Activated naive CD8-positive, alpha-beta T cell treated with anti-CD3 and anti-CD28 coated beads for 36 hours (primary cell): ENCODE data around the gene CTNNA3. TPM values are rescaled to one million over a fixed set of nuclear protein-coding genes. Genes with fewer than 3 reads are reported as not detected.

Experiments used
- DNase-seq: peaks from one replicate; pipeline ENCODE4 v3.0.0; 2021
- H3K27ac Mint-ChIP-seq: one replicate; pipeline ENCODE4 v1.8.0; 2022; ENCODE audit warnings: mild to moderate bottlenecking, moderate library complexity, mixed read lengths
- H3K27me3 Mint-ChIP-seq: one replicate; pipeline ENCODE4 v1.8.0; 2022; ENCODE audit warnings: mild to moderate bottlenecking, mixed read lengths
- H3K36me3 Mint-ChIP-seq: one replicate; pipeline ENCODE4 v1.8.0; 2021; ENCODE audit warnings: mild to moderate bottlenecking, mixed read lengths
- H3K4me1 Mint-ChIP-seq: one replicate; pipeline ENCODE4 v1.8.0; 2021; ENCODE audit warnings: mixed read lengths
- H3K4me3 Mint-ChIP-seq: one replicate; pipeline ENCODE4 v1.8.0; 2022; ENCODE audit warnings: mild to moderate bottlenecking, moderate library complexity, mixed read lengths
- H3K9me3 Mint-ChIP-seq: one replicate; pipeline ENCODE4 v1.8.0; 2022; ENCODE audit warnings: mixed read lengths
- total RNA-seq, 2 experiments: library from RNA; stranded (reverse); gene quantifications; one replicate each; pipeline ENCODE4 v1.2.3, GENCODE V29; 2021

CTNNA3 gene
- total RNA-seq, 2 experiments from 2014 or later: not detected

DNA sequence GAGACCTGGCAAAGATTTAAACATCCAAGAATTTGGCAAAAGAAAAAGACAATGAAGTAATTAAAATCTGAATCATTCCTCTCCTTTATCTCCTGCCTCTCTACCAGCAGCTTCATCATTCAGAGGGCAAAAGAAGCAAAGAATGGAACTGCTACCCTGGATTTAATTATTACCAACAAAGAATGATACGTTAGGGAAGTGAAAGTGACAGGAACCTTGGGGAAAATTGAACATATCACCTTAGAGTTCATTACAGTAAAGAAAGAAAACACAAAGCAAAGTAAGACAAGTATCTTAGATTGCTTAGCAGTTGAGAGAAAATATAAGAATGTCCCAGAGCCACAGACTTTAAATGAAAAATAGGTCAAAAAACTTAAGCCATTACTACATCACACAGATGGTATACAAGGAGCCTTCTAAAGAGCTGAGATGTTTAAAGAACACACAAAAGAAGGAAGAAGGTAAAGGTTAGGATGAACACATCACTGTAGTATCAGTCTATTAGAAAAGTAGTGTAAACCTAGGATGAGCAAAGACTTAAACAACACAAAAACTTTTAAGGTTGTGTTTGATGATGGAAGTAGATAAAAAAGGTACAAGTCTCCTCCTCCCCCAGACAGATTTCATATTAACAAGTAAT is 17.5 kb downstream of the CTNNA3 start:
- no peaks in the 10 kb centered on the region for H3K36me3 Mint-ChIP-seq
- no peak overlapping the region for H3K4me3 Mint-ChIP-seq
- no peaks in the 10 kb centered on the region for H3K4me1 Mint-ChIP-seq
- no peak overlapping the region for H3K27ac Mint-ChIP-seq
- H3K27me3 Mint-ChIP-seq: peaks cover 17% of the 10 kb centered on the region
- DNase-seq: no peak
- H3K9me3 Mint-ChIP-seq: peaks cover 6% of the 10 kb centered on the region

DNA sequence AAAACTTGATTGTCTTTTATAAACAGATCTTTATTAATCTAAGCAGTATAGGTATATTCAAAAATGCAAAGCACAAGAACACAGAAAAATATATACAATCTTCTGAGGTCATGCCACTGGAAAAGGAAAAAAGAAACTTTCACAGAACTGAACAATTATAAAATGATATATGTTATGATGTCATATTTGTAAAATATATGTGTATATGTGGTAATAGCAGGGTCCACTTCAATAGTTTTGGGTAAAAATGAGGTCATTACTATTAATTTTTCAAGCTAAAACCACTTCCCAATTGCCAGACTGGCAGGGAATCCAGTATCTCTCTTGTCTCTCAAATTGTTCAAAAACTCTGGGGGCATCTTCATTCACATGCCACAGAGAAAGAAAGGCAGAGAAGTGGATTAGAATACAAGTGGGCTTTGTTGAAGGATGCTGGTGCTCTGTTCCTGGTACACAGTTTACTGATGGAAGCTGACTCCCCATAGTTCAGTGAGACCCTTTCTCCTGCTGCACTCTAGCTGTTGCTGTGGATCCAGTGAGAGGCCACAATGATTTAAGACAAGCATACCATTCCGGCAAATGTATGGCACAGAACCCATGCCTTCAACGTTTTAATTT is 19.7 kb downstream of the CTNNA3 start:
- Mint-ChIP-seq H3K27me3 (peaks cover 17% of the 10 kb centered on the region), H3K4me3 (no peak overlapping the region), H3K4me1 (no peaks in the 10 kb centered on the region), H3K9me3 (peaks cover 1% of the 10 kb centered on the region), H3K27ac (no peak overlapping the region), H3K36me3 (no peaks in the 10 kb centered on the region)
- DNase-seq: no peak

DNA sequence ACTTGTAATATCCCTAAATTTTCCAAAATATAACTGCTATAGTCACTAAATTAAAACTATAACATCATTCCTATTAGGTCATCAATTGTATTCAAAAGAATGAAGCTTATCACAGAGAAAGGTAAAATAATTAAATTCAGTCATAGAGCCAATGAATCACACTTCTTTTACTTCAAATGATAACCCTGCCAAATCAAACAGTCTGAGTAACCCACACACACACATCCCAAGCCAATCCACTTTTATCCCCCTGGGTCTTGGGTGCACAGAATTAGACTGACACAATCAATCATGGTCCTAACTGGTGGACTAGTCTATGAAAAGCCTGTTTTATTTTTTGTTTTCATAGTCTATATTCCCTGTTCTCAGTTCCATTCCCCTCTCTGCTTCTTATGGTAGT is 25.6 kb downstream of the CTNNA3 start:
- DNase-seq: no peak
- Mint-ChIP-seq H3K9me3 (peaks cover 1% of the 10 kb centered on the region), H3K27ac (no peak overlapping the region), H3K4me3 (no peak overlapping the region), H3K4me1 (no peaks in the 10 kb centered on the region), H3K27me3 (no peaks in the 10 kb centered on the region), H3K36me3 (no peaks in the 10 kb centered on the region)

DNA sequence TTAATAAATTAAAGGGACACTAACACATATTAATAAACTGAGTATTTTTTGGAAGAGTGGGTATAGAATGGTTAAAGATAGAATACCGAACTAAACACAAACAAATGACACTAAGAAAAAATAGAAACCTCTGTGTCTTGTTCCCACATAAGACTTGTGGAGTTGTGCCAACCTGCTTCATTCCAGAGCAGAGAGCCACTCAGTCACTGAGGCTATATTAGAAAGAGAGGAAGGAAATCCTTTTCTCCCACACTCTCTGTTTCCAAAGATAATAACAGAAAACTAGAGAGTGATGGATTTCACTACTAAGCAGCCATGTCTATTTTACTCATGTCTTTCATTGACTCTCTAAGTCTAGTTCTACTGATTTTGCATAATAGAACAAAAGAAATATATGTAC is 26.0 kb downstream of the CTNNA3 start:
- Mint-ChIP-seq H3K27ac (no peak overlapping the region), H3K27me3 (no peaks in the 10 kb centered on the region), H3K9me3 (peaks cover 1% of the 10 kb centered on the region), H3K36me3 (no peaks in the 10 kb centered on the region), H3K4me1 (no peaks in the 10 kb centered on the region), H3K4me3 (no peak overlapping the region)
- DNase-seq: no peak

DNA sequence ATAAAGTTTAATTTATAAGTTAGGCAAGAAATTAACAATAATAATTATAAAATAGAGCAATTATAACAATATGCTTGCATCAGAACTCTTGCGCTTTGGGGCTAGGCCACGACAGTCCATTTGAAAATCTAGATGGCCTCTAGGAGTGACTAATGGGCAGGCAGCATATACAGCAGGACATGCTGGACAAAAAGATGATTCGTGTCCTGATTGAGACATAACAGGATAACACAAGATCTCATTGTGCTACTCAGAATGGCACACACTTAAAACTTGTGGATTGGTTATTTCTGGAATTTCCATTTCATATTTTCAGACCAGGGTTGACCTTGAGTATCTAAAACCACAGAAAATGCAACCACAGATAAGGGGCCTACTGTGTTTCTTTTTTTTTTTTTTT is 27.5 kb downstream of the CTNNA3 start:
- Mint-ChIP-seq H3K9me3 (peaks cover 1% of the 10 kb centered on the region), H3K4me3 (no peak overlapping the region), H3K27me3 (peaks cover 3% of the 10 kb centered on the region)

DNA sequence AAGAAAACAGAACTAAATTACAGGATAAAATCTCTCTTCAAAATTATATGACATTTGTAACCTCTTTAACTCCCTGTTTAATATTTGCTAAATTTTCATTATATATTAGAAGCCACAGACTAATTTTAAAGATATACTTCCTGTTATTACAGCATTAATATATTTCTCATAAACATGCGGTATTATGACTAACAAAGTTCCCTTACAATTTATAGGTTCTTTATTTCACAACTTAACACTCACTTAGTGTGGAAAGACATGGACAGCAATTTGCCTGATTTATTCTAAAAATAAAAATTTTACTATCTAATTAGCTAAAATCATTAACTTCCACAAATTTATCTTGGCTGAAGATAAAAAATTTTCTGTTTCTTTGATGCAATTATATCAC is 29.0 kb downstream of the CTNNA3 start:
- Mint-ChIP-seq H3K9me3 (no peaks in the 10 kb centered on the region), H3K4me3 (no peak overlapping the region), H3K4me1 (no peaks in the 10 kb centered on the region), H3K27ac (no peak overlapping the region), H3K27me3 (peaks cover 3% of the 10 kb centered on the region), H3K36me3 (no peaks in the 10 kb centered on the region)
- DNase-seq: no peak

More for the DNA sequence above, 27.5 kb downstream of the CTNNA3 start:
- Mint-ChIP-seq H3K36me3 (no peaks in the 10 kb centered on the region), H3K27ac (no peak overlapping the region), H3K4me1 (no peaks in the 10 kb centered on the region)
- no peak for DNase-seq

DNA sequence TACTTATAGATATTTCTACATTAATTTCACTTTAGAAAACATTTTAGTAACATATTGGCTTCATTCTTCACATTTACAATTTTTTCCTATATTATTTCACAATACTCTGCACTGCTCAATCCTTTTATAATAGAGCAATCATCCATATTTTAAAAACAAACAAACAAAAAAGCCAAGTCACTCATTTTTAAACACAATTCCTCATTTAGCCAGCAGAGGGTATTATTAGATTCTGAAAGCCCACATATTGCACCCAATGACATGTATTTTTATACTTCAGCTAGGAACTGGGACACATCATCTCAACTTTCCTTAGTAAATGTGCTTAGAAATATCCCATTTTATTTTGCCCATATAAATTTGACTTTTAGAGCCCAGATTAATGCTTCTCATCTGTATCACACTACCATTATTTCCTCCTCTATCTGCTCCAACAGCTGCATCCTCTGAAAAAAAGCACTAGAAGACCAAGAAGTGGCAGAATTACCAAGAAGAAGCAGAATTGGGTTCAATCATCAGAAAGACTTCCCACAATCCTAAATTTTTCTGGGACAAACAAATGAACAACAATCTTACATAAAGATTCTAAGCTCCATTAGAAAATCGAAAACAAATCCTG is 29.5 kb downstream of the CTNNA3 start:
- Mint-ChIP-seq H3K27ac (no peak overlapping the region), H3K9me3 (no peaks in the 10 kb centered on the region), H3K4me1 (no peaks in the 10 kb centered on the region), H3K27me3 (peaks cover 3% of the 10 kb centered on the region), H3K36me3 (no peaks in the 10 kb centered on the region), H3K4me3 (no peak overlapping the region)
- DNase-seq: no peak

DNA sequence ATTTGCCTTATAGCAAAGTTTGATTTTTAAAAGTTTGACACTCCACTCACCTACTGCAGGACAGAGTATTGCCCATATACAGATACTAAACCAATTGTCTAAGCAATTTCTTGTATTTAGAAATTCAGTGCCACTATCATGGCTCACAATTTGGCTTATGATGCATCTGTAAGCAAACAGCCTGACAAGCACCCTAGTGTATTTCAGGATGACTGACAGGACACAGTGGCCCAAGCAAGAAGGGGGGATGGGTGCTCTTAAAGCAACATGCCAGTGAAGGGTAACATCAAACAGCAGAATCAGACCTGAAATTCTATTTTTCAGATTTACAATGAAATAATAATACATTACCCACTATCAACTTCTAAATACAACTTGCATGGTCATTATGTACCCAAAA is 30.5 kb downstream of the CTNNA3 start:
- no peak for DNase-seq
- H3K36me3 Mint-ChIP-seq: no peaks in the 10 kb centered on the region
- no peak overlapping the region for H3K27ac Mint-ChIP-seq
- H3K4me3 Mint-ChIP-seq: no peak overlapping the region
- peaks cover 3% of the 10 kb centered on the region for H3K27me3 Mint-ChIP-seq
- H3K4me1 Mint-ChIP-seq: no peaks in the 10 kb centered on the region
- no peaks in the 10 kb centered on the region for H3K9me3 Mint-ChIP-seq

DNA sequence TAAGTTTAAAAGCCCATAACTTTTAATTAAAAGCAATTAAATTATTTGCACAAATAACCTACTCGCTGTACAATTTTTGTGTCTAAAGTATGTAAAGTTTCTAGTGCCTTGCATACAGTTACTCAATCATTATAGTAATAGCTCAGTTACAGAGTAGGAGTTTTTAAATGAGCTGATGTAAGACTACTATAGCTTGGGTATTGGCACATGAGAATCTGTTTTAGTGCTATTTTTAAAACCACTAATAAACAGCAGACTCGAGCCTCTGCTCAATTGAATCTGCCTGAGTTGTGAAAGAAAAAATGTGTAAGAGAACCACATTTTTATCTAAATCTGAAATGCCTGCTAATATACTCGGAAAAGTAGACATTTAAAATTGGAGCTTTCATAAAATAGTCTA is 31.1 kb downstream of the CTNNA3 start:
- no peak for DNase-seq
- Mint-ChIP-seq H3K27ac (no peak overlapping the region), H3K27me3 (peaks cover 3% of the 10 kb centered on the region), H3K4me1 (no peaks in the 10 kb centered on the region), H3K9me3 (no peaks in the 10 kb centered on the region), H3K4me3 (no peak overlapping the region), H3K36me3 (no peaks in the 10 kb centered on the region)

DNA sequence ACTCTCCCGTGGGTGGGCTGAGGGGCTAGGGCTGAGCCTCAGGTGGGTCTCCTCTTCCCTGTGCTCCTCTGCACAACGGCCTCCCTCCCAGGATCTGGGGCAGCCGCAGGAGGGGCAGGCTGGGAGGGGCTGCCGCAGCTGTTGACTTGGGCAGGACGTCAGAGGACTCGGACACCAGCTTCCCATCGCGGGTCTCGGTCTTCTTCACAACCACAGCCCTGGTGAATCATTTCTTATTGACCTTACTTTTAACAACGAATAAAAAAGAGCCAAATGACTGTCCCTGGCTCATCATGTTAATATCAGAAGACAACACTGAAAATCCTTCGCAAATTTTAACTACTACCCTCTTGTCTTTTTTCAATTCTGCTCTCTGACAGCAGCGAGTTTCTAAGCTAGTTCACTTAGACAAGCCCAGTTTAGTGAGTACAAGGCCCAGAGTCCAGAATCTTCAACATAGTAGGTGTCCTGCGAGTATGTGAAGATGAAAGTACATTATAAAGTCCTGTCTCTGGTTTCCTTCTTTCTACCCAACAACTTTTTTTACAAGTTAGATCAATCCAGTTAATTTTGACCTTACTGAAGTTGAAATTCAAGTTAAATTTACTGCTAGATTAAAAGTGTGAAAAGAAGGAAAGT is 32.4 kb downstream of the CTNNA3 start:
- H3K4me1 Mint-ChIP-seq: no peaks in the 10 kb centered on the region
- H3K4me3 Mint-ChIP-seq: no peak overlapping the region
- no peak overlapping the region for H3K27ac Mint-ChIP-seq
- H3K9me3 Mint-ChIP-seq: no peaks in the 10 kb centered on the region
- DNase-seq: no peak
- H3K27me3 Mint-ChIP-seq: peaks cover 3% of the 10 kb centered on the region
- no peaks in the 10 kb centered on the region for H3K36me3 Mint-ChIP-seq

DNA sequence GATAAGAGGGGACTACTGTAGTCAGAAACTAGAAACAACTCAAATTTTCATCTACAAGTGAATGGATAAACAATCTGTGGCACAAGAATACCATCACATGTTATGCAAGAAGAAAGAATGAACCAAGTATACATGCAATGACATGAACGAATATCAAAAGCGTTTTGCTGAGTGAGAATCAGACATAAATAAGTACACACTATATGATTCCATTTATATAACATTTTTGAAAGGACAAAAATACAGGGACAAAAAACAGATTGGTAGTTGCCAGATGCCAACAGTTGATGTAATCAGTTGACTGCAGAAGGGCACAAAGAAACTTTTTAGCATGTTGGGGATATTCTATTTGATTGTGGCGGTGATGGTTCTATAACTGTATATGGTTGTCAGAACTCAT is 33.6 kb downstream of the CTNNA3 start:
- no peak overlapping the region for H3K4me3 Mint-ChIP-seq
- H3K36me3 Mint-ChIP-seq: no peaks in the 10 kb centered on the region
- no peak for DNase-seq
- H3K4me1 Mint-ChIP-seq: no peaks in the 10 kb centered on the region
- H3K27ac Mint-ChIP-seq: no peak overlapping the region
- peaks cover 3% of the 10 kb centered on the region for H3K27me3 Mint-ChIP-seq
- H3K9me3 Mint-ChIP-seq: no peaks in the 10 kb centered on the region

DNA sequence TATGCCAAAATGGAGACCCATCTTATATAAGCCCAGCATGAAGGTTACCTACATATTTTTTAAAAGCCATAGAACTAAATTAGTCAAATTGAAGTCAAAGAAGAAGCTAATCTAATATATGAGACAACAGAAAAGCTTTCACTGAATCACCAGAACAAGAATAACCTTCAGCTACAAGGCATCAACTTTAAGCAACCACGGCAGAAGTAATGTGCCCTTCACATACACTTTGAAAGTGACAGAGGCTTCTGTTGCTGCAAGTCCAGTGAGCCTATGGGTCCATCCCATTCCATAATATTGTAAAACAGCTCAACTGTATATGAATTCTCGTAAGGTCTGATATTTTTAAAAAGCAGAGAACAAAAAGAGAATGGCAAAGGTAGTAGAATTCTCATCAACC is 36.5 kb downstream of the CTNNA3 start:
- no peaks in the 10 kb centered on the region for H3K9me3 Mint-ChIP-seq
- H3K4me1 Mint-ChIP-seq: no peaks in the 10 kb centered on the region
- H3K36me3 Mint-ChIP-seq: no peaks in the 10 kb centered on the region
- no peak overlapping the region for H3K4me3 Mint-ChIP-seq
- no peak overlapping the region for H3K27ac Mint-ChIP-seq
- H3K27me3 Mint-ChIP-seq: peaks cover 8% of the 10 kb centered on the region
- DNase-seq: no peak

DNA sequence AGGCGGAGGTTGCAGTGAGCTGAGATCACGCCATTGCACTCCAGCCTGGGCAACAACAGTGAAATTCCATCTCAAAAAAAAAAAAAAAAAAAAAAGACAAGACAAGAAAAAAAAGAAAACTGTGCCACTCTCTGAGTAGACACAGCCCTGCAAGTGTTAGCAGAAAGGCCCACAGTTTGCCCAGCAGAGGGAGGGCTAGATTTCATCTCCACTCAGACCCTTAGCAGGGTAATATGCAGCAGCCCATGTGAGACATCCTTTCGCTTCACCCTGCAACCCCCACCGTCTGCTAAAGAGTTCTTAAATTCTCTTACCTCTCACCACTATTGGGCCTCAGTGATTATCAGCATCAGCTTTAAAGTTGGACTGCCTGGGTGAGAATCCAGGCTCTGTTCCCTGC is 38.2 kb downstream of the CTNNA3 start:
- Mint-ChIP-seq H3K36me3 (no peaks in the 10 kb centered on the region), H3K4me3 (no peak overlapping the region), H3K27me3 (peaks cover 7% of the 10 kb centered on the region), H3K27ac (no peak overlapping the region), H3K9me3 (no peaks in the 10 kb centered on the region), H3K4me1 (no peaks in the 10 kb centered on the region)
- DNase-seq: no peak

DNA sequence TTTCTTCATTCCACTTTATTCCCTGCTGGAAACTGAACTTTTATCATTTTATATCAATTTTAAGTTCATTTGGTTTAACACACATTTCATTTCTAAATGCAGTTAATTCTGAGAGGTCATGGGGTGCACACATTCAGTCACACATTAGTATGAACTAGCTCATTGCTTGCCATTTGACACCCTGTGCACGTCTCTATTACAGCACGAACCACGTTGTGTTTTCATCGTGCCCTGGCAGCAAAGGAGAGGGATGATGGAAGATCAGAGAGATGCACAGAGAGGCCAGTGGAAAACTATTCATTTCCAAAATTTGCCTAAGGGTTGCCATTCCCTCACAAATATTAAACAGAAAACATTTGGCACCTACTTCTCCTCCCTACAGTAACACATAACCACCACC is 45.4 kb downstream of the CTNNA3 start:
- Mint-ChIP-seq H3K9me3 (no peaks in the 10 kb centered on the region), H3K36me3 (no peaks in the 10 kb centered on the region)

DNA sequence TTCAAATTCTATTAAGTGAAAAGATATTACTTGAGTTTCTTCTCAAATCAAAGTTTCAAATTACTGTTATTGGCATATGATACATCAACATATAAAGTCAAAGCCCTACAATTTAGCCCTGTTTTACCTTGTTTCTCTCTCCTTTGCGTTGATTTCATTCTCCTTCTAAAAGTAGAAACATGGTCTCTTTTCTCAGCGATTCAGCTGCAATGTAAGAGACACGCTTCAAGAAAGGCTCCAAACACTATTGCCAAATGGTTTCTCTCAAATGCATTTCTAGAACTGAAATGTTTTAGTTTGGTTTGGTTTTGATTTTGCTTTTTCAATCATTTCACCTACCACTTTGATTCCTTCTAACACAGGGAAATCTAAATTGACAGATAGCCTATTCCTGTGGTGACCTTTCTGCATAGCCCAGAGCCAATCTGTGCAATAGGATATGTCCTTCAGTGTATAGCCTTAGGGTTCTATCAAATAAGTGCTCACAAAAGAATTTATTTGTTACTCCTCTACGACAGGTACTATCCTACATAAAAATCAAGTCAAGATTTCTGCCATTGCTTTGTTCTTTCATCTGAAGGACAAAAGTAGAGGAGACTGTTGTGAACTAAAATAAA is 47.3 kb downstream of the CTNNA3 start:
- no peaks in the 10 kb centered on the region for H3K27me3 Mint-ChIP-seq
- no peaks in the 10 kb centered on the region for H3K36me3 Mint-ChIP-seq
- H3K4me3 Mint-ChIP-seq: no peak overlapping the region
- H3K27ac Mint-ChIP-seq: no peak overlapping the region
- no peaks in the 10 kb centered on the region for H3K9me3 Mint-ChIP-seq
- no peaks in the 10 kb centered on the region for H3K4me1 Mint-ChIP-seq
- no peak for DNase-seq

More for the DNA sequence above, 45.4 kb downstream of the CTNNA3 start:
- H3K27me3 Mint-ChIP-seq: no peaks in the 10 kb centered on the region
- no peak overlapping the region for H3K27ac Mint-ChIP-seq
- no peaks in the 10 kb centered on the region for H3K4me1 Mint-ChIP-seq
- DNase-seq: no peak
- no peak overlapping the region for H3K4me3 Mint-ChIP-seq
